Transverse colon (tissue), 3 donors: ENCODE data around the gene PRRG2.

Experiments
- EP300 ChIP-seq: sonication (generic); formaldehyde crosslinking; IDR thresholded peaks from one replicate; pipeline ENCODE4 v1.6.1; 2017; ENCODE audit warnings: antibody characterized with exemption, low read depth
- TF ChIP-seq, protein P1 (sequence below), 5 experiments: fragments of 200-600 bp in 3 of 5; fragments of 450-650 bp in 2 of 5; sonication (generic) in 3 of 5; IDR thresholded peaks; 1 replicate in 2 of 5; 2 replicates in 3 of 5; pipeline ENCODE4 v1.5.1; 2016 to 2017; ENCODE audit warnings: antibody characterized with exemption in 5 of 5, inconsistent platforms in 3 of 5, mild to moderate bottlenecking in 2 of 5, moderate library complexity in 1 of 5

DNA sequence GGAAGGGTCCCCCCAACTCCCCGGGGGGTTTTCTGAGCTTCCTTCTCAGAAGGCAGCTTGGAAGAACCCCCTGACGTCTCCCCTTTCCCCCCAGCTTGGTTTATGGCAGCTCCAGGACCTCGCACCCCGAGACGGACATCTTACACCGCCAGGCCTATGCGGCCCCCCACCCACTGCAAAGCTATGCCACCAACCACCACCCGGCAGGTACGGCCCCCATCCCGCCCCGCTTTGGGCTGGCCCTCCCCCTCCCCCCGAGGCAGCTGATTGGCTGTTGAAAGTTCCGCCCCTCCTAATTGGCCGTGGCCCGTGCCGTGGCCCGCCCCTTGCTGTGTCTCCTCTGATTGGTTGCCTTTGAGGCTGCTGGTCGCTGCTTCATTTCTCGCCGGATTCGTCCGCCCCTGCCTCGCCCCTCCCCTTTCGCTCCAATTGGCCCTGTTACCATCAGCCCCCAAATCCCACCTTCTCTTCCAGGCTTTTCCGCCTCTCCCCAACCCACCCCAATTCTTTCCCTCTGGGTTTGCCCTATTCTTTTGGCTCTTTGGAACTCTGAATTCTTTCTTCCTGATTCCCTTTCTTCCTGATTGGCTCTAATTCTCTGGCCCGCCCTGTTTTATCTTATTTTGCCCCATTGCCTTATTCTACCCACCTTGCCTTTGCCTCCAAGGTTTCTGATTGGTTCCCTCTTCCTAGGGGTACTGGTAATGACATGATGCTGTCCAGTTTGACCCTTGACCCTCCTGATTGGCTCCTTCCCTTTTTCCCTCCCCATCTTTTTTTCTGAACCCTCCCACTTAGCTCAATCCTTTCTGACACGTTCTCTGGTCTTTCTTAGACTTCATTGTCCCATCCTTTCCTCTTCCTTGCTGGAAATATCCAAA is 12.4 kb downstream of the PRRG2 start:
- TF ChIP-seq, protein P1, sequence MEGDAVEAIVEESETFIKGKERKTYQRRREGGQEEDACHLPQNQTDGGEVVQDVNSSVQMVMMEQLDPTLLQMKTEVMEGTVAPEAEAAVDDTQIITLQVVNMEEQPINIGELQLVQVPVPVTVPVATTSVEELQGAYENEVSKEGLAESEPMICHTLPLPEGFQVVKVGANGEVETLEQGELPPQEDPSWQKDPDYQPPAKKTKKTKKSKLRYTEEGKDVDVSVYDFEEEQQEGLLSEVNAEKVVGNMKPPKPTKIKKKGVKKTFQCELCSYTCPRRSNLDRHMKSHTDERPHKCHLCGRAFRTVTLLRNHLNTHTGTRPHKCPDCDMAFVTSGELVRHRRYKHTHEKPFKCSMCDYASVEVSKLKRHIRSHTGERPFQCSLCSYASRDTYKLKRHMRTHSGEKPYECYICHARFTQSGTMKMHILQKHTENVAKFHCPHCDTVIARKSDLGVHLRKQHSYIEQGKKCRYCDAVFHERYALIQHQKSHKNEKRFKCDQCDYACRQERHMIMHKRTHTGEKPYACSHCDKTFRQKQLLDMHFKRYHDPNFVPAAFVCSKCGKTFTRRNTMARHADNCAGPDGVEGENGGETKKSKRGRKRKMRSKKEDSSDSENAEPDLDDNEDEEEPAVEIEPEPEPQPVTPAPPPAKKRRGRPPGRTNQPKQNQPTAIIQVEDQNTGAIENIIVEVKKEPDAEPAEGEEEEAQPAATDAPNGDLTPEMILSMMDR (IDR thresholded peaks at IDR 0.05) = no peak
- TF ChIP-seq EP300 = no peak
